Measurements from ENCODE around the gene SIL1.
"Not testable (repeated sequence)": the region's sequence is repeated elsewhere in the genome, so short reads cannot be mapped to it uniquely, and the experiment has no call there.

The SIL1 gene

DNA sequence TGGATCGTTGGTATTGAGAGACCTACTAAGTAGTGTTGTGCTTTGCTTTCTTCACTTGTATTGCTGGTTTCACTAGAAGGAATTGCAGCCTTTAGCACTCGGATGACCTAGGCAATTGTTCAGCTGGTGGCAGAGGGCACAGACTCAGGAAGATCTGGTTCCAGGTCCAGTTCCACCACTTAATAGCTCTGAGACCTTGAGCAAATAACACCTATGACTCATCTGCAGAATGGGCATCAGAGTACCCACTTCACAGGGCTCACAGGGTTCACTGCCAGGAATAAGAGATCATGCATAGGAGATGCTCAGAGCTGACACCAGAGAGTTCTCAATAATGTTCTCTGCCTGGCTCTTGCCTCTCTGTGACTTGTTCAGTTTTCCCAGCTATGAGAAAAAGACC is 133.6 kb downstream of the SIL1 start:
- no peak for DNase-seq

DNA sequence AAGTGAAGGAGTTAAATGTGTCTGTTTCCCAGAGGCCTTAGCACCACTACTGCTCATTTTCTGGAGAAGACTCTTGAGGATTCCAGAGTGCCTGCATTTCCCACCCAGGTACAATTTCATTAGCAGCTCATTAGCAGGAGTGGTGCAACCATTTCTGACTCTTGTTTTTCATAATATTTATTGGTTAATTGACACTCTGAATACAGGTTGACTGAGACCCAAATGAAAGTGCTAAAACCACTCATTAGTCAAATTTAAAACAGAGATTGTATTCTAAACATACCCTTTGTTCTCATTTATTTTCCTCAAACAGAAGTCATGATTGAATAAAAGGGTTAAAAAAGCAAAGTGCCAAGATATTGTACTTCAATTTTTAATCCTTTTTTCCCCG is 134.5 kb downstream of the SIL1 start:
- no peak for DNase-seq

DNA sequence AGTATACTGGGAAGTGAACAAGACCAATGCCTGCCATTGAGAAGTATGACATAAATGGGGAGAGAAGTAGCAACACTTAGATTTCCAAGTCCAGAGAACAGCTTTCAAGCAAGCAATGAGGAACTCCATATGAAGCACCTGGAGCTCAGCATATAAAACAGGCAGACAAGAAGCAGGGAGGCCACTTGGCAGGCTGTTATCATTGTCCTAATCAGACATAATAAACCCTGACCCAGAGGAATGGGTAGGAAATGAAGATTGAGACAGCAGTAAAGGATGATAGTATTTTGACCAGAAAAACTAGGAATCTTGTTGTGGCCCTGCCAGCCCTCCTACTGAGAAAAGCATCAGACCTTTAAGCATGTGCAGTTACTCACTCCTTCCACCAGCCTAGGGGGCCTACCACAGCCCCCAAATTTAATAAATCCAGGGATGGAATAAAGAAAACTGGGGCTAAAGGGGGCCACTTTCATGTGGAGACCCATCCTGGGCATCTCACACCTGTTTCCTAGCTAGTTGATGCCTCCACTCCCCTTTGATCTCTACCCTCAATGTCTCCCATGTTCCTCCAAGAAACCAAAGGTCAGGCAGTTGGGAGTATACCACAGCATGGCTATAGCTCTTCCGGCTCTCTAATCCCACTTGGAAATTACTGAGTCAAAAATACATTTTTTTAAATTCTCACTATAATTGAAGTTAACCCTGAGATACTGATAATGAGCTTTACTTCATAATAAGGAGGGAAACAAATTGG is 135.1 kb downstream of the SIL1 start:
- no peak for DNase-seq

DNA sequence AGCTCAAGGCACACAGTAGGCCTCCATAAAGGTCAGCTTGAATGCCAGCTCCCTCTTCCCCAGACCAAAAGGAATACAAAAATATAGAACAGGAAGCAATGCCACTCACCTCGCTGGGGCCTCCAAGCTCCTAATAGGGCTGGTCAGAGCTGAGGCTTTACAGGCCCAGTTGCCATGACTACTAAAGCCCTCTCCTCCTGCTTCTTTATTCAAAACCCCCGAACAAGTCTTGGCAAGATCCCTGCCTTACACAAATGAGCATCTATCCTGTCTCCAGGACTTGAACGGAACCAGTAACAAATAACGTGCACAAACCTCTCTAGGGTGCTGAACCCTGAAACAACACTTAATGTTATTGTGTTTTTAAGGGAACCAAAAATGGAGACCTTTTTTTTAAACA is 136.3 kb downstream of the SIL1 start:
- no peak for DNase-seq

DNA sequence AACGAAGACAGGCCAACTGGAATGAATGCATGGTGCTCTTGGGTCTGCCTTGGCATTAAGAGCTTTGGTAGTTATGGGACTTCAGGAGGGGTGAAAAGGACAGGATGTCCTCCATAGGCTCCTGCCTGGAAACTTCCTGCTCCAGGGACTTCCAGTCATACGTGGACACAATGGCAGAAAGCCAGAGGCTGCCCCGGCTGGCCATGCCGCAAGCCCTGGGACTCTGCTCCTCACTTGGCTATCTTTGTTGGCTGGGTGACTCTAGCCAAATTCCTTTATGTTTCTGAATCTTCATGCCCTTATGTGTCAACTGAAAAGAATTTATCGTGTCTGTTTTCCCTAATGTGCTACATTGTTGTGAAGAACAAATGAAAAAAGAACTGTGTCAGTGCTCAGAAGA is 136.9 kb downstream of the SIL1 start:
- no peak for DNase-seq

DNA sequence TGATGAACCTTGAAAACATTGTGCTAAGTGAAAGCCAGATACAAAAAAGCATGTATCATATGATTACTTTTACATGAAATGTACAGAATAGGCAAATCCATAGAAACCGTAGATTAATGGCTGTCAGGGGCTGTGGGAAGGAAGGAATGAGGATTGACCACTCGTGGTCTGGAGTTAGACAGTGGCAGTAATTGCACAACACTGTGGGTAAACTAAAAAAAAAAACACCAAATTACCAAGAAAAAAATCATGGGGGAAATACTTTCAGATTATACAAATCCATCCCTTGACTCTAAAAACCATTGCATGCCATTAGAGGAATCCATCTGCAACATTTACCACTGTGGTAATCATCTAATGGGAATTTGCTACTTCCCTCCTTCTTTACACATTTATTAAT is 140.0 kb downstream of the SIL1 start:
- DNase-seq, result no peak

DNA sequence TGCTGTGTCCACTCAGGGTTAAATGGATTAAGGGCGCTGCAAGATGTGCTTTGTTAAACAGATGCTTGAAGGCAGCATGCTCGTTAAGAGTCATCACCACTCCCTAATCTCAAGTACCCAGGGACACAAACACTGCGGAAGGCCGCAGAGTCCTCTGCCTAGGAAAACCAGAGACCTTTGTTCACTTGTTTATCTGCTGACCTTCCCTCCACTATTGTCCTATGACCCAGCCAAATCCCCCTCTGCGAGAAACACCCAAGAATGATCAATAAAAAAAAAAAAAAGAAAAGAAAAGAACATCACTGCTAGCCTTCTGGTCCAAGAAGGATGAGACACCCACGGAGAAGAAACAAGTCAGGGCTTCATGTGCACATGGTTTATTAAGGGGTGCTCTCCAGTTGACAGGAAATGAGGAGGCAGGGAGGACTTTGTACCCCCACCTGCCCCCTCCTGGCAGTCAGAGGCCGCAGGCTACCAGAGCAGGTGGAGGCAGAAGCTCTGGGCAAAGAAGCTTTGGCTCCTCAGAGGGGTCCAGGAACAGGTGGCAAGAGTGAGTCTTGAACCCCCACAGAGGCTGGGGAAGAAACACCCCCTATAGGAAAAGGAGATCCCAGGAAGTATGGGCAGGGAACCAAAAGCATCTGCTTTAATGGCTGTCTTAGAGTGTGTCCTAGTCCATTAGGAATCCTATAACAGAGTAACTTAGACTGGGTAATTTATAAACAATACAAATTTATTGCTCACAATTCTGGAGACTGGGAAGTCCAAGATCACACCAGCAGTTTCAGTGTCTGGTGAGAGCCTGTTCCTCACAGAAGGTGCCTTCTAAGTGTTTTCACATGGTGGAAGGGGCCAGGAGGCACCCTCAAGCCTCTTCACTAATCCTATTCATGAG is 140.9 kb downstream of the SIL1 start:
- DNase-seq, result not testable (repeated sequence)

DNA sequence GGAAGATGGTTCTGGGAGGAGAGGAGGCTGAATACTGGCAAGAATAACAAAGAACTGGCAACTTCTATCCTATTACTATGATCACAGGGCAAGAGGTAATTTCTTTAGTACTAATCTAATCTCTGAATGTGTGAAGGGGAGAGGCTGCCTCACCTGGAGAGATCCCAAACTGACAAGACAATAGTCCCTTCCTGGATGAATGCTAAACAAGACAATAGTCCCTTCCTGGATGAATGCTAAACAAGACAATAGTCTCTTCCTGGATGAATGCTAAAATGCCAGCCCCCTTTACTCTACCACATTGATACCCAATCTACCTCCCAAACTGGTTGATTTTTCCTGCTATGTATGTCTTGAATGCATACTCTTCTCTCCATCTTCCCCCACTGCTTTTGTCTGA is 145.2 kb downstream of the SIL1 start:
- DNase-seq, result no peak

DNA sequence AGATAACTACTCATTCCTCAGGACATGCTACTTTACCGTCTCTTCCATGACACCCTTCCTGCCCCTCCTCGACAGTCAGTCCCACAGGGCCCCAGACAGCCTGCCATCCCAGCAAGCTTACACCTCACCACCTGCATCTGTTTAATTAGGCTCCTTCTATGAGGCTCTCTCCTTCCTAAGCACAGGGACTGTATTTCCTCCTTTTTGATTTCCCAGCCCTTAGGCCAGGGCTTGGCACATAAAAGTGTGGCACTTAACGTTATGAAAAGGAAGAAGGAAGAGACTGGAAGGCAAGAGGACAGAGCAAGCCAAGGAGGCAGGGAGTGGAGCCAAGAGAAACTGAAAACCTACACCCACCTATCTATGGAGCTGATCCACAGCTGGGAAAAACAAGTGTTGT is 146.8 kb downstream of the SIL1 start:
- no peak for DNase-seq

DNA sequence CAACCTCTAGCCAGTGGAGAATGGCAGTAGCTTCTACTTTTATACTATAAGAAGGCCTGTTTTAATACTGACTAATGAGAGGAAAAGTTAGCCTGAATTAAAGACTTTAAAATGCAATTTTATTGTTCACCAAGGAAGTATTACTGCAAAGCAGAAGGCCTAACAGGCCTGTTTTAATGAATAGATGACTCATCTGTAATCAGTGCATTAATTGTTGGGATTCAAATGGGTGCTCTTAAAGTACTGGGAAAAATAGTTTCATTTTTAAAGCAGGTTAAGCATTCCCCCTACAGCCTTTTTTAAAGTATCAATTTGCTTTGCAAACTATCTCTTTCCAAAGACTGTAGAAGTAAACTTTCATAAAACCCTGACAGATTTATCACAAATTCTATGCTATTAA is 147.7 kb downstream of the SIL1 start:
- DNase-seq, result no peak

DNA sequence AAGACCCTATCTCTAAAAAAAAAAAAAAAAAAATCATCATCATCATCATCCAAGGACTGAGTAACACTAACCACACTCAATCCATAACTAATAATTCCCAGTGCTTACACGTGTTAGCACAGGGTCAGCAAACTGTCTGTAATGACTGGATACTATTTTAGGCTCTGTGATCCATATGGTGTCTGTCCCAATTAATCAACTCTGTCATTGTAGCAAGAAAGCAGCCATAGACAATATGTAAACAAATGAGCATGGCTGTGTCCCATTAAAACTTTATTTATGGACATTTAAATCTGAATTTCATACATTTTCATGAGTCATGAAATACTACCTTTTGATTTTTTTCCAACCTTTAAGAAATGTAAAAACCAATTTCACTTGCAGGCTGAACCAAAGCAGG is 148.4 kb downstream of the SIL1 start:
- DNase-seq, result no peak

DNA sequence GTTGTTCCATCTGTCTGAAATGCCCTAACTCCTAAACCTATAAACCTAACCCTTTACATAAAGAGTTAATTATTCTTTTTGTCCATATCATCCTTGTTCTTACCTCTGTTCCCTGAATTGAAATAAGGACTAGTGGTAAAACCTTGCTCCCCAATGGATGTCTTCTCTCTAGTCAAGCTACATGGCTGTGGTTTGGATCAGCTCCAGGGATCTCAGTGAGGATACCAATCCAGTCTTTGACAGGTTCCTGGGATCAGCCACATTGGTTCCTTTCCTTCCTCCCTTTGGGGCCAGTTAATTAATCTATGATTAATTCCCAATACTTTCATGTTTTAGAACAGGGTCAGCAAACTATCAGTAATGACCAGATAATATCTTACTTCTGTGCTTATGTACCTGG is 151.6 kb downstream of the SIL1 start:
- no peak for DNase-seq

DNA sequence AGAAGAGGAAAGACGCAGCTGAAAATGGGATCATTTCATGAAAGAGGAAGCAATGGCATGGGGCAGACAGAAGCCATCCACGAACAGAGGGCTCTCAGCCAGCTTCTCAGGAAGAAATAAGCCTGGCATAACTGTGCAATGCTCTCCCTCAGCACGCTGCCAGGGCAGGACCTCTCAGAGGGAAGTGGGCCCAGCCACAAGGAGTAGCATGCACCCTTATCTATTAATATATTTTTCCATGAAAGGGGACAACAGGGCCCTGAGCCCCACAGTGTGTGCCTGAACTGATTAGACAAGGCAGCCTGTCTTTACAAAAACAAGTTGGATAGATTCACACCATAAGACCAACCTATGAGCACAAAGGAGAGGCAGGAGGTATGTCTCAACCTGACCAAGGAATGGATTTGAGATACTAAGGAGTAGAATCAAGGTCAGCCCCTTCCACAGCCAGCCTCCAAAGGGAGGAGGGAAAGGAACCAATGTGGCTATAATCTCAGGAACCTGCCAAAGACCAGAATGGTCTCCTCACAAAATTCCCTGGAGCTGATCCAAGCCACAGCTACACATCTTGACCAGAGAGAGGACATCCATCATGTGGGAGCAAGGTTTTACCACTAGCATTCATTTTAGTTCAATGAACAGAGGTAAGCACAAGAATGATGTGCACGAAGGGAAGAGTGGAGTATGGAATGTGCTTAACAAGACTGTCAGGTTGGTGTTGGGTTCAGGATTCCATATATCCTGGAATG is 154.8 kb downstream of the SIL1 start:
- DNase-seq, result peak in 3 of 4 experiments; percentile 39 to 42 (median 42)

DNA sequence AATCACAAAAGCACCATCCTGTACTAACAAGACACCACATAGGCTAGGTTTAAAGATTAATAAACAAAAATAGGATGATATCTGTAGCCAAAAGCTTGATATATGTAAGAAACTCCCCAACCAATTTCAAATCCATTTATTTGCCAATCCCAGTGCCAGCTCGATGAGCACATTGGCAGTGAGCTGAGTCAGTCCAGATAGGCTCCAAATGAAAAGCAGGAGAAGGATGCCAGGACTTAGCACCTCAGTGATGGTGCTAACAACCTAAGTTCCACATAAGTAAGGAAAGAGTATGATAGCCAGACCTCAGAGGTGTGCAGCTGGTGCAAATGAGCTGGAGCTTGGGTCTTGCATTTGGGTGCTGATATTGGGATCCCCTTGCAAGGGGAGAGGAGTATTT is 158.1 kb downstream of the SIL1 start:
- no peak for DNase-seq

DNA sequence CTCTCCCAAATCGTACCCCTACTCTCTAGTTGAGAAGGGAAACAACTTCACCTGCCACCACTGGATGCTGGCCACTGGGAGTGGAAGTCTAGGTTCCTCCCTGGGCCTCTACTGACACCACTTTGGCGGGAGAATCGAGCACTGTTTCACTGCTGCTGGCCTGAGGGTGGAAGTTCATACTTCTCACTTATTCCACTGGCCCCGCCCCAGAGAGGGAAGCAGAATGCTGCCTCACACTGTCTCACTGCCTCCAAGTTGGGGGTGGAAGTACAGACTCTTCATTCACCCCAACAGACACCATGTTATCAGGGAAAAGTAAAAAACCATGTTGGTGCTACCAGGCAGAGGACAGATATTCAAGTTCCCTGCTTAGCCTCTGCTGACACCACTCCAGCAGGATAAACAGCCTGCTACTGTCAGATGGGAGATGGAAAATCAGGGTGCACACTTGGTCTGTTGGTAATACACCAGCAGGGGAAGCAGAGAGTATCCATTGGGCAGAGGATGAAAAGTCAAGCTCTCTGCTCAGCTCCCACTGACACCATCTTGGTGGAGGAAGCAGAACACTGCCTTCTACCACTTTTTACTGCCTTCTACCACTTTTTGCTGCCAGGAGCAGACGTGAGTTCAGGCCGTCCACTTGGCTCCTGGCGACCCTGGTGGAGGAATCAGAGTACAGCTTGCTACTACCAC is 159.4 kb downstream of the SIL1 start:
- DNase-seq, result peak in 3 of 4 experiments; percentile 8 to 46 (median 33)

DNA sequence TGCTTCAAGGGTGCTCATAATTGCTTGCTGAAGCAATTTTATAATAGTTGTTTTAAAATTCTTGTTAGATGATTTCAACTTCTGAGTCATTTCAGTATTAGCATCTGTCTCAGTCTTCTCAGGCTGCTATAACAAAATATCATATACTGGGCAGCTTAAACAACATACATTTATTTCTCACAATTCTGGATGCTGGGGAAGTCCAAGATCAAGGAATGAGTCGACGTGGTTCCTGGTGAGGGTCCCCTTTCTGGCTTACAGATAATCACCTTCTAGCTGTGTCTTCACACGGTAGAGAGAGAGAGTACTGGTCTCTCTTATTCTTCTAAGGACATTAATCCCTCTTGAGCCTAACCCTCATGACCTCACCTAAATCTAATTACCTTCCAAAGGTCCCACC is 160.4 kb downstream of the SIL1 start:
- no peak for DNase-seq

DNA sequence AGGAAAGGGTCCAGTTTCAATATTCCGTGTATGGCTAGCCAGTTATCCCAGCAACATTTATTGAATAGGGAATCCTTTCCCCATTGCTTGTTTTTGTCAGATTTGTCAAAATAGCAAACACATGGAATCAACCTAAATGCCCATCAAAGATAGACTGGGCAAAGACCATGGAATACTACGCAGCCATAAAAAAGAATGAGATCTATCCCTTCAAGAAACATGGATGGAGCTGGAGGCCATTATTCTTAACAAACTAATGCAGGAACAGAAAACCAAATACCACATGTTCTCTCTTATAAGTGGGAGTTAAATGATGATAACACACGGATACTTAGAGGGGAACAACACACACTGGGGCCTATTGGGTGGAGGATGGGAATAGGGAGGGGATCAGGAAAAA is 161.8 kb downstream of the SIL1 start:
- DNase-seq, result not testable (repeated sequence)

DNA sequence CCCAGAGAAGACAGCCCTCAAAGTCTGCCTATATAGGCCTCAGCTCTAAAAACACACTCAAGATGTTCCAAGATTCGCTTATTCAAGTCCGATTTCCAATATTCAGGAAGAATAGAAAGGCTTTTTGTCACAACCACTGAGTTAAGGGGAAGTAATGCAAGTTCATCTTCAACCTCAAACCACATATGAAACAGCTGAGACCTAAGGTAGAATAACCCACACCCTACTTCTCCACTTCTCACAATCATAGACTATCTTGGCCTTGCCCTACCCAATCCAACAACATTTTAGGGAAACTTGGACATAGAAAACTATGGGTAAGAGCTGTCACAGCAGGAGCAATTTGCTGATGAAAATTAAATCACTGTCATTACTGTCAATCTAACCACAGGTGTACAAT is 171.0 kb downstream of the SIL1 start:
- DNase-seq, result peak in 2 of 4 experiments; percentile 20

DNA sequence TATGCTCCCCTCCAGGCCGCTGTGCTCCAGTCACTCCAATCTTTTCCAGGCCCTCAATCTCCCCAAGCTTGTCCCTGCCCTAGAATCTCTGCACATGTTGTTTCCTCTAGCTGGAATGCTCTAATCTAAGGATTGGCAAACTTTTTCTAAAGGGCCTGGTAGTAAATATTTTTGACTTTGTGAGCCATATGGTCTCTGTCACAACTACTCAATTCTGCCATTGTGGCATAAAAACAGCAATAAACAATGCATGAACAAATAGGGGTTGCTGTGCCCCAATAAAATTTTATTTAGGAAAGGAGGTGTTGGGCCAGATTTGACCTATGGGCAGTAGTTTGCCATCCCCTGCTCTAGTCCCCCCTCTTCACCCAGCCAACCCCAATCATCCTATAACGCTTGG is 172.5 kb downstream of the SIL1 start:
- no peak for DNase-seq

DNA sequence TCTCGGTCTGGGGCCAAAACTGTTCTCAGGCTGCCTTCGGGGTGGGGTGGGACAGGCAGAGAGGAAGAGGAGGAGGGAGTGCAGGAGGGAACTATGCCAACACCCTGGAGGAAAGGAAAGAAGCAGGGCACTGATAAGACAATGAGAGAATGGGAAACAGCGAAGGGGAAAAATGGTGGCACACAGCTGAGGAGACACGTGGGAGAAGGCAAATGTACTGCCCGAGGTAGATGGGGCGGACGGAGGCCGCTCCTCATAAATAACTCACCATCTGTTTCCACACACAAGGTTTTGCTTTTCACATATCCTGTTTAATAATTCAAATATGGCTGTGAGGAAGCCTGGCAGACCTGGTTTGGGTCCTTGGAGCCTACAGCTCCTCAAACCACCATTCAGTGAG is 174.9 kb downstream of the SIL1 start:
- DNase-seq, result no peak

DNA sequence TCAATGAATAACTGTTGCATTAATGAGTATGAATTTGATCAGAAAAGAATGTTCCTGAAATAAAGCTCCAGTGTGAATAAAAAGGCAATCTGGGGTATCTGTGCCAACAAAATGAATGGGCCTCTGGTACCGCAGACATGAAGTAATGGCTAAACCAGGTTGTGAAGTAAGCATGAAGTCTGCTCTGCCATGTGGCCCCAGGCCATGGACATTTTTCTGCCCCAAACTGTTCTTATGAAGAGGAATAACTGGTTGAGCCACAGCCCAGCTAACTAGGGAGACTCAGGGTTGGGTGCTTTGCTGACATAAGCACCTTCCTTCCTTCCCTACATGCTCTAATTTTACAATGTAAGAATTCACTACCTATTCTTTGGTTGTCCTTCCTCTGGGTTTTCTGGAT is 175.6 kb downstream of the SIL1 start:
- DNase-seq, result no peak

DNA sequence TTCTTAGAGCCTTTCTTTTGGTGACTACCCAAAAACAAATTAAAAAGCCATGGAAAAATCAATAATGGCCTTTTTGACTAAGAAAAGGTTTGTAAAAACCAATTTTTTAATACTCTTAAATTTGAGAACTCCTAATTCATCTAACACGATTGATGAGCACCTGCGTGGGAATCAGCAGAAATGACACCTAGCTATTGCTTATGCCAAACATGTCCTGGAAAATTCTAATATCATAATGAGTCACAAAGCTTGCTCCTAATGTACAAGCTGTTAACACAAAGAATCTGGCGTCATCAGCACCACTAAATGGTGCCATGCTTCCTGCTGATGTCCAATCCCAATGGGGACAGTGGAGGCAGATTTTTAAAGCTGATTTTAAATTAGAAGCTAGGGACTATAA is 176.8 kb downstream of the SIL1 start:
- no peak for DNase-seq

DNA sequence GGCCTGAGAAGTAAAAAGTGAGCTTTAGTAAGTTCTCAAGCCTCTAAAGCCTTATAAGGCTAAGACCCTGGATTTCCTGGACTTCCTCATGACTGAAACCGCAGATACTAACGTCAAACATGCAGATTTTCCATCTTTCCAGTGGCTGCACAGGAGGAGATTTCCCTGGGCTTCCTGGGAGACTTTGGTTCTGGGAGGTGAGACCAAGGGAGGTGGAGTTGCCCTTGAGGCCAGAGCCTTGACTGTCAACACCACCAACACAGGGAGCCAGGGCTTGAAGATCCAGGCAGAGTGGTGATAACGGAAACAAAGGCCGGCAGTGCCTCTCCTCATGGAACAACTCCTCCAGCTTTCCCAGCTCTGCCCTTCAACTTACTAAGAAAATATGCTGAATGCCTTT is 178.3 kb downstream of the SIL1 start:
- no peak for DNase-seq

All from suppressor macrophage (primary cell).